Measurements from ENCODE around the gene HTT. TPM values are rescaled to one million over a fixed set of nuclear protein-coding genes. Genes with fewer than 3 reads are reported as not detected.
A peak's percentile ranks its signal among the peaks of the same experiment; 100 is the strongest.

Gene HTT
- total RNA-seq, 2 experiments from 2014 or later: 91.6 to 94.1 TPM

- Mint-ChIP-seq H3K36me3 (ENCODE audit: low read depth) (no peaks in the 10 kb centered on the region), H3K4me3 (no peak overlapping the region), H3K27me3 (ENCODE audit: low read depth) (no peaks in the 10 kb centered on the region), H3K9me3 (no peaks in the 10 kb centered on the region), H3K27ac (no peak overlapping the region), H3K4me1 (ENCODE audit: low read depth) (peaks cover 43% of the 10 kb centered on the region)
- CTCF ChIA-PET: interaction anchor here (1.0 to 3.5 kb wide), 3 partner anchors 62 to 85 kb away, joined by 3 to 20 read pairs (median 3); partner anchors contain the start of genes GRK4 and NOP14
- DNase-seq: no peak
- intact Hi-C loops (cut with micrococcal nuclease): loop anchor here (5.0 kb wide), 1 partner anchor 573 kb away; the partner anchor contains the start of gene RNF4
Observed at GRCh38 chr4:3039706-3040366, 34.6 kb upstream of the HTT start.

DNA sequence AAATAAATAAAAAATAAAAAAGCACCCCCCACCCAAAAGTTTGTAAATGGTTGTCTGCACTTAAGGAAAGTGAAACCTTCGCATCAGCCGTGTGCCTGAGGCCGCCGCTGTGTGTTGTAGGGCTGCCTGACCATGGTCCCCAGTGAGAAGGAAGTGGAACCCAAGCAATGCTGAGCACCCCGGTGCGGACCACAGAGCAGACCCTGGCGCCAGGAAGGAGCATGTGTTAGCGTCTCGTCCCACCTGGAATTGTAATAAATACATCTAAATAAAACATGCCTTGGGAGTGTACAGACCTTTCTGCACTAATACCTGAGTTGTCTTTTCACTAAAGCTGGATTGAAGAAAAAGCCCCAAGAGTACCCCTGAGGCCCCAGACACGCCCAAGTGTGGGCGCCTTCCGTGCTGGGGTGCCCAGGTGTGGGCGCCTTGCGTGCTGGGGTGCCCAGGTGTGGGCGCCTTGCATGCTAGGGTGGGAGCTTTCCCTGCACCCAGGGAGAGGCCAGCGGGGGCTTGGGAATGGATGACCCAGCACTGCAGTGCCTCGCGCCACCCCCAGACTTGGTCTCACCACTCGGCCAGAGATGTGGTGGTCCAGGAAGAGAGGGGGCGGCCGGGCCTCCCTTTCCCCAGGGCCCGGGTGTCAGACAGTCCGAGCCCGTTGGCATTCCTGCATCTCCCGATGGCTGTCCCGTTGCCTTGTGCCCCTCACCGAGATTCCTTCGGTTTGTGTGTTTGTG lies 33.9 kb upstream of the HTT start:
- Mint-ChIP-seq H3K4me3 (peak overlapping the region; percentile 87), H3K27ac (no peak overlapping the region), H3K4me1 (ENCODE audit: low read depth) (peaks cover 51% of the 10 kb centered on the region), H3K9me3 (peaks cover 5% of the 10 kb centered on the region), H3K27me3 (ENCODE audit: low read depth) (no peaks in the 10 kb centered on the region), H3K36me3 (ENCODE audit: low read depth) (peaks cover 3% of the 10 kb centered on the region)
- intact Hi-C loops (cut with micrococcal nuclease): no loop called here
- no peak for DNase-seq
- CTCF ChIA-PET: interaction anchor here (0.6 to 2.9 kb wide), 3 partner anchors 63 to 121 kb away, joined by 3 to 9 read pairs (median 3); no protein-coding TSS in a partner anchor

DNA sequence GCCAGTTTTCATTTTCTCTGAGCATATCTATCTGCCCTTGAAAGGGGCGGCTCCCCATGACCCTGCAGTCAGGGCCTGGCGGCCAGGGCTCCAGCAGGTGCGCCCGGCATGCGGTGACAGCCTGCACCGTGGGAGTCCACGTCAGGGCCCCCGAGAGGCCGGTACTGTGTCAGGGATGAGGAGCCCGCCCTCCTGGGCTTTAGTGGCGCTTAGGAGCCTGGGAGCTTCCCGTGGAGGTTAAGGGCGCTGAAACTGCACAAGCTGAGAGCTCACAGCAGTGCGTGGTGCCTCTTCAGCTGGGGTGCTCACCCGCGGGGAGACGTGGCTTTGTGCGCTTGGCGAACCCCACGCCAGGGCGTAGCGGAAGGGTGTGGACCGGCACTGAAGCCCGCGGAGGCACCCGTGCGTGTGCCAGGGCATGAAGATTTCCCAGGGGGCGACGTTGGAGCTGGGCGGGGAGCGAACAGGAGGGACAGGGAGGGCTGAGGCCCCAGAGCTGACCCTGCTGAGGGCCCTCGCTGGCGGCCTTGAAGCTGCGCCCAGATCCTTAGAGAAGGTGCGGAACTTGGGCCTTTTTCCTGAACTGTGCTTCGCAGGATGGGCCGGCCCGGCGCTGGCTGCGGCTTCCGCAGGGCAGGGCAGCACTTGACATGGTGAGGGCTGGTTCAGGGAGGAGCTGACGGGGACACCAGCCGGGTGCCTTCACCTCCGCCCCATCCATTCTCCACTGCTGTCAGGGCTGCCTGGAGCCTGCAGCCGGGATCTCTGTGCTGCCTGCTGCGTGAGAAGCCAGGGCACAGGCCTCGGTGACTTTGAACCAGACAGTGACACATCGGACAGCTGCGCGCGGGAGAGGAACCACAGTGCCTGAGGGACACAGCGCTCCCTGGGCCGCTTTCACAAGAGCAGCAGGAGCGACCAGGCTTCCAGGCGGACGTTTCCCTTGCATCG lies 33.0 kb upstream of the HTT start:
- DNase-seq: peak; percentile 69
- H3K4me3 Mint-ChIP-seq: peak overlapping the region; percentile 87
- peak overlapping the region; percentile 59 for H3K27ac Mint-ChIP-seq
- H3K27me3 Mint-ChIP-seq (ENCODE audit: low read depth): no peaks in the 10 kb centered on the region
- H3K9me3 Mint-ChIP-seq: peaks cover 7% of the 10 kb centered on the region
- peaks cover 57% of the 10 kb centered on the region for H3K4me1 Mint-ChIP-seq (ENCODE audit: low read depth)
- intact Hi-C loops (cut with micrococcal nuclease): no loop called here
- H3K36me3 Mint-ChIP-seq (ENCODE audit: low read depth): peaks cover 4% of the 10 kb centered on the region
- CTCF ChIA-PET: interaction anchor here (0.6 to 2.9 kb wide), 5 partner anchors 63 to 599 kb away, joined by 3 to 9 read pairs (median 4); partner anchors contain the start of genes GRK4 and NOP14

DNA sequence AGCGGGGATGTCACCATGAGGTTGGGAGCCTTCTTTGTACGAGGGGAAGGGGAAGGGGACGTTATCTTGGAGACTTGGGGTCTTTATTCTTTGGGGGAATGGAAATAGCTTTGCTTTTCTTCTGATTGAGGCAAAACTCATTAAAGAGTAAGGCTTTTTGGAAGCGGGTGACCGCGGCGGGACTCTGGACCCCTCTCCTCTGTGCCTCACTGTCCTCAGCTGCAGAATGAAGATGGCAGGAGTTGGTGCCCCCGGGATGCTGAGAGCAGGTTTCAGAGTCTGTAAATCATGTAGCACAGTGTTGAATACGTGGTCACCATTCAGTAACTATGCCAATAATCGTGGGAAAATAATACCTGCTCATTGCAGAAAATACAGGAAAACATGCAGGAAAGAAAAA lies 32.3 kb upstream of the HTT start:
- intact Hi-C loops (cut with micrococcal nuclease): no loop called here
- no peak overlapping the region for H3K27ac Mint-ChIP-seq

GRCh38 chr4:3043282-3044020 lies 31.0 kb upstream of the HTT start:
- H3K27me3 Mint-ChIP-seq (ENCODE audit: low read depth): no peaks in the 10 kb centered on the region
- no peak overlapping the region for H3K4me3 Mint-ChIP-seq
- H3K36me3 Mint-ChIP-seq (ENCODE audit: low read depth): peaks cover 4% of the 10 kb centered on the region
- DNase-seq: no peak
- CTCF ChIA-PET: interaction anchor here (0.7 to 2.9 kb wide), 3 partner anchors 65 to 261 kb away, joined by 3 to 9 read pairs (median 3); no protein-coding TSS in a partner anchor
- H3K4me1 Mint-ChIP-seq (ENCODE audit: low read depth): peaks cover 53% of the 10 kb centered on the region
- peaks cover 7% of the 10 kb centered on the region for H3K9me3 Mint-ChIP-seq
- intact Hi-C loops (cut with micrococcal nuclease): no loop called here
- no peak overlapping the region for H3K27ac Mint-ChIP-seq

More for the DNA sequence above, 32.3 kb upstream of the HTT start:
- Mint-ChIP-seq H3K9me3 (peaks cover 7% of the 10 kb centered on the region), H3K36me3 (ENCODE audit: low read depth) (peaks cover 4% of the 10 kb centered on the region), H3K4me1 (ENCODE audit: low read depth) (peaks cover 54% of the 10 kb centered on the region), H3K4me3 (peak overlapping the region; percentile 87), H3K27me3 (ENCODE audit: low read depth) (no peaks in the 10 kb centered on the region)
- CTCF ChIA-PET: interaction anchor here (0.9 to 2.9 kb wide), 2 partner anchors 64 to 79 kb away, joined by 4 to 9 read pairs; partner anchors contain the start of genes GRK4 and NOP14
- DNase-seq: no peak

DNA sequence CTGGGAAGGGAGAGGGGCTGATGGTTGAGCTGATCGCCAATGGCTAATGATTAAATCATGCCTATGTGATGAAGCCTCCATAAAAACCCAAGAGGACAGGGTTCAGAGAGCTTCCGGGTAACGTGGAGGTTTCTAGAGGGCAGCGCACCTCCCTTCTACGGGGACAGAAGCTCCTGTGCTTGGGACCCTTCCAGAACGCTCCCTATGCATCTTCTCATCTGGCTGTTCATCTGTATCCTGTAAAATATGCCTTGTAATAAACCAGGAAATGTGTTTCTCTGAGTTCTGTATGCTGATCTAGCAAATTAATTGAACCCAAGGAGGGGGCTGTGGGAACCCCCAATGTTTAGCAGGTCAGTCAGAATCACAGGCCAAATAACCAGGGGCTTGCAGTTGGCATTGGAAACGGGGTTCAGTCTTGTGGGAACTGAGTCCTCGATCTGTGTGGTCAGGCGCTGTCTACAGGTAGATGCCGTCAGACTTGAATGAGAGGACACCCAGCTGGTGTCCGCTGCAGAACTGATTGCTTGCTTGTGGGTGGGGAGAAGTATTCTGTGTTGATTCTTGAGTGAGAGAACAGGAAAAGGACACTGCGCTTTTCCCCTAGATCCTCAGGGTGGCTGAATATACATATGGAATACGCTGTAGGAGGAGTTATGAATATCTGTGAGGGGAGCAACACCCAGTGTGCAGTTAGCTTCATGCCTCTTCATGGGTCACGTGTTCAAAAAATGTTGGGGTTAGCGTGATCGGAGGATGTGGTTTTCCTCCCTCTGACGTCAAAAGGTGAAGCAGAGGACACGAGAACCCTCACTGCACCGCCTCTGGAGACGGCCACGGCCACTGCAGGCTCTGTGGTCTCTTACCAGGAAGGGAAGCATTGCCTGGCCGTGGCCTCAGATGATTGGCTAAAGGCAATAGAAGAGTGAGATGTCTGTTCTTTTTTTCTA lies 29.3 kb upstream of the HTT start:
- Mint-ChIP-seq H3K4me3 (no peak overlapping the region), H3K27ac (peak overlapping the region; percentile 25), H3K27me3 (ENCODE audit: low read depth) (no peaks in the 10 kb centered on the region), H3K9me3 (peaks cover 7% of the 10 kb centered on the region), H3K36me3 (ENCODE audit: low read depth) (peaks cover 4% of the 10 kb centered on the region), H3K4me1 (ENCODE audit: low read depth) (peaks cover 49% of the 10 kb centered on the region)
- DNase-seq: peak; percentile 77
- intact Hi-C loops (cut with micrococcal nuclease): no loop called here
- CTCF ChIA-PET: interaction anchor here (0.6 to 2.9 kb wide), 4 partner anchors 8 to 175 kb away, joined by 3 to 14 read pairs (median 4); no protein-coding TSS in a partner anchor

DNA sequence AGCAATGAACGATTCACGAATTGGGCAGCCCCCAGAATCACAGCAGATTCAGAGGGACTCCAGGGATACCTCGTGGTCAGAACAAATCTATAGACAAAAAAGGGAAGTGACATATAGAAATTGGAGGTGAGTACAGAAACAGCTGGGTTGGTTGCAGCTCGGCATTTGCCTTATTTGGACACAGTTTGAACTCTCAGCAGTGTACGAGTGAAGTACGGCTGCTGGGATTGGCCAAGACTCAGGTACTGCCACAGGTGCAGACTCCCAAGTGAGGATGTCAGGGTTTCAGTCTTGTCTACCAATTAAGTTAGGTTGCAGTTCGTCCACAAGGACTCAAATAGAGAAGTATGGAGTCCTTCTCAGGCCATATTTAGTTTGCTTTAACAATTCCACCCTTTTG lies 28.3 kb upstream of the HTT start:
- H3K4me1 Mint-ChIP-seq (ENCODE audit: low read depth): peaks cover 45% of the 10 kb centered on the region
- H3K9me3 Mint-ChIP-seq: peaks cover 7% of the 10 kb centered on the region
- CTCF ChIA-PET: interaction anchor here (1.5 to 2.9 kb wide), 3 partner anchors 9 to 62 kb away, joined by 5 to 14 read pairs (median 5); no protein-coding TSS in a partner anchor
- H3K4me3 Mint-ChIP-seq: no peak overlapping the region
- no peaks in the 10 kb centered on the region for H3K27me3 Mint-ChIP-seq (ENCODE audit: low read depth)
- intact Hi-C loops (cut with micrococcal nuclease): loop anchor here (2.0 kb wide), 3 partner anchors 197 to 835 kb away; no protein-coding TSS in a partner anchor
- no peak overlapping the region for H3K27ac Mint-ChIP-seq
- H3K36me3 Mint-ChIP-seq (ENCODE audit: low read depth): peaks cover 4% of the 10 kb centered on the region
- DNase-seq: no peak

GRCh38 chr4:3046623-3047022 lies 27.9 kb upstream of the HTT start:
- intact Hi-C loops (cut with micrococcal nuclease): loop anchor here (1.0 to 2.0 kb wide), 10 partner anchors 28 to 834 kb away; partner anchors contain the start of genes HTT and HTT-AS
- H3K27ac Mint-ChIP-seq: no peak overlapping the region
- peaks cover 7% of the 10 kb centered on the region for H3K9me3 Mint-ChIP-seq
- H3K36me3 Mint-ChIP-seq (ENCODE audit: low read depth): peaks cover 4% of the 10 kb centered on the region
- no peak for DNase-seq
- peaks cover 41% of the 10 kb centered on the region for H3K4me1 Mint-ChIP-seq (ENCODE audit: low read depth)
- no peaks in the 10 kb centered on the region for H3K27me3 Mint-ChIP-seq (ENCODE audit: low read depth)
- CTCF ChIA-PET: interaction anchor here (0.6 to 2.9 kb wide), 8 partner anchors 9 to 95 kb away, joined by 3 to 14 read pairs (median 3); no protein-coding TSS in a partner anchor
- H3K4me3 Mint-ChIP-seq: no peak overlapping the region

- intact Hi-C loops (cut with micrococcal nuclease): loop anchor here (1.0 to 2.0 kb wide), 10 partner anchors 27 to 833 kb away; partner anchors contain the start of genes HTT and HTT-AS
- Mint-ChIP-seq H3K27me3 (ENCODE audit: low read depth) (no peaks in the 10 kb centered on the region), H3K36me3 (ENCODE audit: low read depth) (peaks cover 4% of the 10 kb centered on the region), H3K4me1 (ENCODE audit: low read depth) (peaks cover 31% of the 10 kb centered on the region), H3K27ac (peak overlapping the region; percentile 54), H3K4me3 (peak overlapping the region; percentile 28), H3K9me3 (peaks cover 7% of the 10 kb centered on the region)
- DNase-seq: peak; percentile 91
- CTCF ChIA-PET: interaction anchor here (0.7 to 2.9 kb wide), 10 partner anchors 8 to 94 kb away, joined by 3 to 14 read pairs (median 3); no protein-coding TSS in a partner anchor
Observed at GRCh38 chr4:3047464-3048286, 26.8 kb upstream of the HTT start.

All from activated naive CD4-positive, alpha-beta T cell treated with anti-CD3 and anti-CD28 coated beads for 36 hours (primary cell).